ENCODE measurements around the gene STARD3. TPM values are rescaled to one million over a fixed set of nuclear protein-coding genes. Genes with fewer than 3 reads are reported as not detected.

The STARD3 gene
- total RNA-seq, 8 experiments from 2014 or later: 22.8 to 39.8 (median 29.6) TPM

- Histone ChIP-seq H3K27ac (no peak overlapping the region), H3K4me1 (replicated peaks in 1 of 2) (peaks cover 4 to 10% of the 10 kb centered on the region in 2 donors), H3K4me3 (no peak overlapping the region)
- 0 to 20% (median 10%) methylated on average over 1 to 22 of the region's 28 CpGs; no CpG with 5 or more reads in 5 of the 10 experiments for WGBS, 10 experiments
- peak in 2 of 8 experiments; percentile 16 for ATAC-seq (replicated peaks in 6 of 8)
- in situ Hi-C loops (cut with MboI; ENCODE audit: low pct_unique_long_range_greater_than_20kb in 2 of 9, low sequenced_read_pairs in 9 of 9, unreplicated experiment in 9 of 9): loop anchor here in 1 of 9 experiments (25.0 kb wide), 1 partner anchor 138 kb away; the partner anchor contains the start of genes GRB7 and MIEN1
These were observed 37.2 kb upstream of the STARD3 start for GRCh38 chr17:39599665-39600231.

GRCh38 chr17:39600288-39600996 lies 36.5 kb upstream of the STARD3 start:
- Histone ChIP-seq H3K4me3 (no peak overlapping the region), H3K27ac (no peak overlapping the region), H3K4me1 (replicated peaks in 1 of 2) (peaks cover 4 to 14% of the 10 kb centered on the region in 2 donors)
- ATAC-seq (replicated peaks in 6 of 8): no peak
- WGBS, 10 experiments: 0 to 13% (median 5%) methylated on average over 2 to 11 of the region's 13 CpGs; no CpG with 5 or more reads in 3 of the 10 experiments
- in situ Hi-C loops (cut with MboI; ENCODE audit: low pct_unique_long_range_greater_than_20kb in 2 of 9, low sequenced_read_pairs in 9 of 9, unreplicated experiment in 9 of 9): loop anchor here in 1 of 9 experiments (25.0 kb wide), 1 partner anchor 137 kb away; the partner anchor contains the start of genes GRB7 and MIEN1

DNA sequence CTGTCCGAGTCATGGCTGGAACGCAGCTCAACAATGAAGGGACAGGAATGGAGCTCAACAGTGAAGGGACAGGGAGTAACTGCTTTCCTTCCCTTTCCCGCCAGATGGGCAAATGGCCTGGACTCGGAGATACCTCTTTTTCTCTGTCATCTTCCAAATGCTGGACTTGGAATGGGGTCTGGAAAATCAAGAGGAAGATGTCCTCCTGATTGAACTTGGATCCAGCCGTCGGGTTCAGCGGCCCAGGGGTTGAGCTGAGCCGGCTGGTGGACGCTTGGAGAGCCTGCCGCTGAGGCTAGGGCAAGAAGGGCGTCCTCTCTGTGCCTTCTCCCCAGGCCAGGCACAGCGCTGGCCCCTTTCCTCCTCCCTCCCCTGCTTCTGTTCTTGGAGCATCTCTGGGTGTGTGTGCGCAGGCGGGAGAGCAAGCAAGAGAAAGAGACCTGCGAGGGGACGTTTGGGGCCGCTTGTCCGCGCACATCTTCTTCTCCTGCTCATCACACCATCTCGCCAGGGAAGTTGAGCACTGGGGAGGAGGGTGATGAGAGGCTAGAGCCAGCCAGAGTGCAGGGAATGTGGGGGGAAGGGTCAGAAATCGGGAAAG lies 35.8 kb upstream of the STARD3 start:
- no peak overlapping the region for H3K4me3 ChIP-seq
- H3K27ac ChIP-seq: no peak overlapping the region
- peaks cover 4 to 16% of the 10 kb centered on the region in 2 donors for H3K4me1 ChIP-seq (replicated peaks in 1 of 2)
- in situ Hi-C loops (cut with MboI; ENCODE audit: low pct_unique_long_range_greater_than_20kb in 2 of 9, low sequenced_read_pairs in 9 of 9, unreplicated experiment in 9 of 9): loop anchor here in 1 of 9 experiments (25.0 kb wide), 1 partner anchor 136 kb away; the partner anchor contains the start of genes GRB7 and MIEN1
- WGBS, 10 experiments: 0 to 20% (median 5%) methylated on average over 1 to 9 of the region's 21 CpGs; no CpG with 5 or more reads in 4 of the 10 experiments
- no peak for ATAC-seq (replicated peaks in 6 of 8)

DNA sequence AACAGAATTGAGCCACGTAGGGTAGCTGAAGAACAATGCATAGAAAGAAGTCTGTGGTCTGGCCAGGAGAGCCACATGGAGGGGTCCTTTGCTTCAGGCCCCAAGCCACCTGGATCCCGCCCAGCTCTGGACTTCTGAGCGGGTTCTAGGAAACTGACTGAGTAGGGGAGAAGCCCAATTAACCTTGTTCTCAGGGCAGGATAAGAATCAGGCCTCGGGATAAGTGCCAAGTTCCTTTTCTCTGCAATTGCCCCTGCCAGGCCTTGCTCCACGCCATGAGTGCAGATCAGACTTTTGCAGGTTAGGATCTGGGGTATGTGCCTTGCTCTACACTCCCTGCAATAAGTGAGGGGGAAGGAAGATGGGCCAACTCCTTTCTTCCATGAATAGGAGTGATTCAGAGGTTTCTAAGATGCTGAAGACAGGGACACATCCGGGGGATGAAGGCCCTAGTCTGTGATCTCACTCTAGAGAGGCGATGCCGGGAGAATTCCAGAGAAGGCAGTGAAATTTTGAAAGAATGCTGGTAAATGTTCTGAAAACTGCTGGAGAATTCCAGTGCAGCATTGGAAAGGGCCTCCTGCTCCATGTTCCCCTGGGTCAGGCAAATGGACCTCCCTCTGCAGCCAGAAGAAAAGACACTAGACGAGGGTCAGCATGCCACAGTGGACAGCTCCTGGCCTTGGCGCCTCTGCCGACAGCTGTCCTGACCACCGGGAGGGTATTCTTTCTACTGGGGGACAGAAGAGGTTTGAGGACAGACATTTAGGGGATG lies 35.0 kb upstream of the STARD3 start:
- in situ Hi-C loops (cut with MboI; ENCODE audit: low pct_unique_long_range_greater_than_20kb in 2 of 9, low sequenced_read_pairs in 9 of 9, unreplicated experiment in 9 of 9): loop anchor here in 1 of 9 experiments (25.0 kb wide), 1 partner anchor 135 kb away; the partner anchor contains the start of genes GRB7 and MIEN1
- WGBS, 10 experiments: 10 to 80% (median 22%) methylated on average over 1 to 10 of the region's 12 CpGs; no CpG with 5 or more reads in 2 of the 10 experiments
- no peak for ATAC-seq (replicated peaks in 6 of 8)
- no peak overlapping the region for H3K4me3 ChIP-seq
- H3K27ac ChIP-seq: no peak overlapping the region
- H3K4me1 ChIP-seq (replicated peaks in 1 of 2): peaks cover 3 to 15% of the 10 kb centered on the region in 2 donors

GRCh38 chr17:39602533-39603303 lies 34.2 kb upstream of the STARD3 start:
- H3K27ac ChIP-seq: no peak overlapping the region
- no peak for ATAC-seq (replicated peaks in 6 of 8)
- peaks cover 5 to 18% of the 10 kb centered on the region in 2 donors for H3K4me1 ChIP-seq (replicated peaks in 1 of 2)
- 0 to 60% (median 18%) methylated on average over 1 to 3 of the region's 4 CpGs; no CpG with 5 or more reads in 2 of the 10 experiments for WGBS, 10 experiments
- in situ Hi-C loops (cut with MboI; ENCODE audit: low pct_unique_long_range_greater_than_20kb in 2 of 9, low sequenced_read_pairs in 9 of 9, unreplicated experiment in 9 of 9): loop anchor here in 1 of 9 experiments (25.0 kb wide), 1 partner anchor 135 kb away; the partner anchor contains the start of genes GRB7 and MIEN1
- H3K4me3 ChIP-seq: no peak overlapping the region

DNA sequence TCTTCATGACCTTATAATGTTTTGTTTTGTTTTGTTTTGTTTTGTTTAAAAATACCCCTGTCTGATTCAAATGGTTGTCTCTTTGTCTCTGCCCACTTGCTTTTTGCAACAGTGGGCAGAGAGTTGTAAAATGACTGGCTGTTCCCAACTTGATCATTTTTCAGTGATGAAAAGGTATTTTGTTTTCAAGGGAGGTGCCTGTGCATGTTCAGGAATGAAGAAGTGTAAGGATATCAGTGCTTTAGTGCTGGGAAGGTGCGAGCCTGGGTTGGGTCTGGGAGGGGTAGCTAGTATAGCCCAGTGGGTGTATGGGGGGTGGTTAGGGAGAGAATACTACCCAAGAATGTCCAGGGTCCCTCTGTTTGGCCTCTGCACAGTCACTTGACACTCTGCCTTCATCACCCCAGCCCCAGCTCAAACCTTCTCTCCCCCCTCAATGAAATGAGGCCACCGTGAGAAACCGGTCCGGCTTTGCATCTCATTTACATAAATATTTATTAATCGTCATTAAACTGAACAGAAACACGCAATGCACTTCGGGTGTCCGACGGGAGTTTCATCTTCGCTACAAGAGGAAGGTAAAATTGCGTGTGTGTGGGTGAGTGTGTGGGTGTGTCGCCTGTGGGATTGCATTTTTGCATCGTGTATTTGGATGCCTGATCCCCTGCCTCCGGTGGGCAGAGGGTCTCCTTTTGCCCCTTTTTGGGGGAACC lies 33.5 kb upstream of the STARD3 start:
- in situ Hi-C loops (cut with MboI; ENCODE audit: low pct_unique_long_range_greater_than_20kb in 2 of 9, low sequenced_read_pairs in 9 of 9, unreplicated experiment in 9 of 9): loop anchor here in 1 of 9 experiments (25.0 kb wide), 1 partner anchor 134 kb away; the partner anchor contains the start of genes GRB7 and MIEN1
- no peak overlapping the region for H3K4me3 ChIP-seq
- no peak overlapping the region for H3K27ac ChIP-seq
- ATAC-seq (replicated peaks in 6 of 8): no peak
- H3K4me1 ChIP-seq (replicated peaks in 1 of 2): peaks cover 5 to 18% of the 10 kb centered on the region in 2 donors
- WGBS, 10 experiments: 1 to 40% (median 5%) methylated on average over 1 to 12 of the region's 14 CpGs; no CpG with 5 or more reads in 3 of the 10 experiments

- ATAC-seq (replicated peaks in 6 of 8): no peak
- WGBS, 10 experiments: 0 to 28% (median 14%) methylated on average over 1 to 7 of the region's 31 CpGs; no CpG with 5 or more reads in 1 of the 10 experiments
- H3K4me1 ChIP-seq (replicated peaks in 1 of 2): peaks cover 5 to 16% of the 10 kb centered on the region in 2 donors
- no peak overlapping the region for H3K4me3 ChIP-seq
- in situ Hi-C loops (cut with MboI; ENCODE audit: low pct_unique_long_range_greater_than_20kb in 2 of 9, low sequenced_read_pairs in 9 of 9, unreplicated experiment in 9 of 9): loop anchor here in 1 of 9 experiments (25.0 kb wide), 1 partner anchor 132 kb away; the partner anchor contains the start of genes GRB7 and MIEN1
- H3K27ac ChIP-seq: no peak overlapping the region
These were observed 31.9 kb upstream of the STARD3 start for GRCh38 chr17:39604911-39605491.

- Histone ChIP-seq H3K4me3 (no peak overlapping the region), H3K4me1 (replicated peaks in 1 of 2) (peaks cover 5 to 16% of the 10 kb centered on the region in 2 donors), H3K27ac (no peak overlapping the region)
- in situ Hi-C loops (cut with MboI; ENCODE audit: low pct_unique_long_range_greater_than_20kb in 2 of 9, low sequenced_read_pairs in 9 of 9, unreplicated experiment in 9 of 9): loop anchor here in 1 of 9 experiments (25.0 kb wide), 1 partner anchor 132 kb away; the partner anchor contains the start of genes GRB7 and MIEN1
- peak in 7 of 8 experiments; percentile 25 to 61 (median 34) for ATAC-seq (replicated peaks in 6 of 8)
- WGBS, 10 experiments: 0 to 13% (median 1%) methylated on average over 1 to 13 of the region's 102 CpGs; no CpG with 5 or more reads in 4 of the 10 experiments
These were observed 31.2 kb upstream of the STARD3 start for GRCh38 chr17:39605492-39606433.

DNA sequence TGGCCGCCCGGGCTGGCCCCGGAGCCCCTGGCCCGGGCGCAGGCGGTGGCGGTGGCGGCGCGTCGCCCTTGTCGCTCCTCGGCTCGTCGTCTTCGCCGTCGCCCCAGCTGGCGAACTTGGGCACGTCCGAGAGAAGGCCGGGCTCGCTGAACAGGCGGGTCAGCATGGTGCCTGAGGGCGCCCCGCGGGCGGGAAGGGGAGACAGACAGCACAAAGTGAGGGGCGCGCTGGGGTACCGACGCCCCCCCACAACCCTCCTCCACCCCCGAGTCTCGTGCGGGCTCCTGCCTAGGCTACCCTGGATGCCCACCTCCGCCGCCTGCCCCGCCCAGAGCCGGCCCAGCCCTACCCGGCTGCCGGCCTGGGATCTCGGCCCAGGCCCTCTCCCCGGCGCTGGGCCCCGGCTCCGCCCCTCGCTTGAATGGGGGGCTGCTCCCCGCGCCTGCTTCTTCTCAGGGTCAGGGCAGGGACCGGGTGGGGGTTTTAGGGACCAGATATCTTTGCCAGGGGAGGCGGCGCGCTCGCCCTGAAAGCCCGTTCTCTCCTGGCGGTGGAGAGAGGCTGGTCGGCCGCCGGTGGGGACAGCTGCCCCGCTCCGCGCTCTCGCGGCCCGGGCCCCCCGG lies 30.4 kb upstream of the STARD3 start:
- Histone ChIP-seq H3K4me1 (replicated peaks in 1 of 2) (peaks cover 5 to 16% of the 10 kb centered on the region in 2 donors), H3K27ac (no peak overlapping the region), H3K4me3 (no peak overlapping the region)
- 0% methylated on average over 6 to 17 of the region's 66 CpGs; no CpG with 5 or more reads in 8 of the 10 experiments for WGBS, 10 experiments
- peak in 6 of 8 experiments; percentile 28 to 42 (median 35) for ATAC-seq (replicated peaks in 6 of 8)
- in situ Hi-C loops (cut with MboI; ENCODE audit: low pct_unique_long_range_greater_than_20kb in 2 of 9, low sequenced_read_pairs in 9 of 9, unreplicated experiment in 9 of 9): loop anchor here in 1 of 9 experiments (25.0 kb wide), 1 partner anchor 131 kb away; the partner anchor contains the start of genes GRB7 and MIEN1

All from motor neuron (in vitro differentiated cells).